ENCODE results near the gene CERS1.

Gene CERS1

DNA sequence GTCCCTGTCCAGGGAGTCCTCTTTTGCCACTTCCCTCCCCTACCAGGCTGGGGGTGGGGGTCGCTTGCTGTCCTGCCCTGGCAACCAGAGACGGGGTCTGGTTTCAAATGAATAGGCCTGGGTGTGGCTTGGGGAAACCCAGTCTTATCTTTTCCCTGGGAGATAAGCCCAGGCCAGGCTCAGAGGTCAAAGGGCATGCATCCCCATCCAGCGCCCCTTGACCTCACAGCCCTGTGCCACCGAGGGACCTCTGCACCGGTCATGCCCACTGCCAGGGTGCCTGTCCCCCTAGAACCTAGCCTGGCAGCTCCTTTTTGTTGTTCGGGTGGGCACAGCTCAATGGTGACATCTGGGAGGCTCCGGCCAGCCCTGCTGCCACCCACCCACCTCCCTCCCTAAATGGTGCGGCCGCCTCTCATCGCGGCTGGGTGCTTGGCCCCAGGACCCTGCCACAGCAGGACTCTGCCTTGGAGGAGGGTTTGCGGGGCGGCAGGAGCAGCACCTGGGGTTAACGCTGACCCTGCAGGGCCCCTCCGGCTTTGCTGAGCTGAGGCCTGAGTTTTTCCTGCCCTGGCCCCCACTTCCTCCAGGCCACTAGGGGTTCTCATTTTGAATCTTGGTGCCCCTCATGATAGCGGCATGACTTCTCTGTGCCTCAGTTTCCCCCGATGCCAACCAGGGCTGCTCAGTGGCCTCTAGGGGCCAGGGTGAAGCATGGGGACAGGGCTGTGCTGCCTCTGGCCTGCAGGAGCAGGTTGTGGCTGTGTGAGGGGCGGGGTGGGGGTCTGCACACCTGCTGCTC is 2.9 kb upstream of the CERS1 start:
- DNase-seq (ENCODE audit: low read depth in 2 of 2): no peak

DNA sequence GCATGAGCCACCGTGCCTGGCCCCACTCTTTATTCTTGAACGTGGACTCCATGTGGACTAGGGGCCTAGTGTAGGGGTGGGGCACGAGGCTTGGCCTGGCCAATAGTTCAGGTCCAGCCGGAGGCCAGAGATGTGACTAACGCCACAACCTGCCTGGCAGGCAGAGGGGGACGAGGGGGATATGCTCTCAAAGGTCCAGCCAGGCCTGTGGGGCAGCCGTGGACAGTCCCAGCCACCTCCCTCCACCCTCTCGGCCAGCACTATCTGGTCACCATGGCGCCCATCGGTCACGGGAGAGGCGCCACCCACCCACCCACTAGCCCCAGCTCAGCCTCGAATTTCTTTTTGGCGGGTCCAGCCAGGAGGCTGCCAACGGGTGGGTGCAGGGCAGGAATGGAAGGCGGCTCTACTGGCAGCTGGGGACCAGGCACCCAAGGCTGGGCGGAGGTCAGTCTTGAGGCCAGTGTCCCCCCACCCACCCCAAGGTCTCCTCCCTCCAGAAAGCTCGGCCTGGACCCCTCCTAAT is 2.2 kb upstream of the CERS1 start:
- DNase-seq (ENCODE audit: low read depth in 2 of 2): no peak

DNA sequence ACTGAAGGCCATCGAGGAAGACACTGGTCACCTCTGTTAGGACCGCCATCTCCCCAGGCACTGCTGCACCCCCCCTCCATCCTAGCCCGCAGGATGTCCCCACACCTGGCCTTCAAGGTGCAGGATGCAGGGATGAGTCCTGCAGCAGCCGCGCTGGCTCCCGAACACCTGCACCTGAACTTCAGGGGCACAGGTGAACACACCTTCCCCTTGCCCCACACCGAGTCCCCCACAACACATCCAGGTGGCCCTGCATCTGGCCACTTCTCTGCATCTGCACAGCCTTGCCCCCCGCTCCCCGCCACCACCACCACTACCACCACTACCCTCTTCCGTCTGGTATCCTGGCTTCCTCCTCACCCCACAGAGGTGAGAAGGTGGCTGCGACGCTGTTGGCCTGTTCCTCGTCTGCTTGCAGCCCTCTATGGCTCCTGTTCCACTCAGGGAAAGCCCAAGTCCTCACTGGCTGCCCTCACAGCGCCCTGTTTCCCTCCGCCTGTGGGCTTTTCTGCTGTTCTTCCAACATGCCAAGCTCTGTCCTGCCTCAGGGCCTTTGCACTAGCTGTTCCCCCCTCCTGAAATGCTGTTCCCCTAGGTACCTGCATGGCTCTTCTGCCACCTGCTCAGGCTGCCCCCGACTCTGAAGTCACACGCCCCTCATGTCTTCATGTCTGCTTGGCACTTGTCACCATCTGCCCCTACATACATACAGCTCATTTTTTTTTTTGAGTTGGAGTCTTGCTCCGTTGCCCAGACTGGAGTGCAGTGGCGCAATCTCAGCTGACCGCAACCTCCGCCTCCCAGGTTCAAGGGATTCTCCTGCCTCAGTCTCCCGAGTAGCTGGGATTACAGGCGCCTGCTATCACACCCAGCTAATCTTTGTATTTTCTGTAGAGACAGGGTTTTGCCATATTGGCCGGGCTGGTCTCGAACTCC is 1.4 kb upstream of the CERS1 start:
- DNase-seq (ENCODE audit: low read depth in 2 of 2): no peak

DNA sequence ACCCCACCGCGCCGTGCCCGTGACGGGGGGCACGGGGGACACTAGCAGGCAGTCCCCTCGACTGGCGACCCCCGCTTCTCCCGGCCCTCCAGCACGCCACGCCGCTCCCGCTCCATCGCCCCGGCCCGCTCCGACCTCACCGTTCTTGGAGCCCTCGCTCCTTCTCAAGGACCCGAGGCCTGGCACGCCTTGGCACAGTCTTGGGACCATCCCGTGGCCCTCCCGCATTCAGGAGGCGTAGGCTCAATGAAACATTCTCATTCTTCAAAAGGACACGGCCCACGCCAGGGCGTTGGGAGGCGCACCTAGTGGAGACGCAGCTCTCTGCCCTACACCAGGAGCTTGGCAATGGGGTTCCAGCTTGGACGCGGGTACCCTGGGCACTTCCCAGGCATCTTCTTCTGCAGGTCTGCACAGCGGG is 473 bp upstream of the CERS1 start:
- DNase-seq (ENCODE audit: low read depth in 2 of 2): no peak

DNA sequence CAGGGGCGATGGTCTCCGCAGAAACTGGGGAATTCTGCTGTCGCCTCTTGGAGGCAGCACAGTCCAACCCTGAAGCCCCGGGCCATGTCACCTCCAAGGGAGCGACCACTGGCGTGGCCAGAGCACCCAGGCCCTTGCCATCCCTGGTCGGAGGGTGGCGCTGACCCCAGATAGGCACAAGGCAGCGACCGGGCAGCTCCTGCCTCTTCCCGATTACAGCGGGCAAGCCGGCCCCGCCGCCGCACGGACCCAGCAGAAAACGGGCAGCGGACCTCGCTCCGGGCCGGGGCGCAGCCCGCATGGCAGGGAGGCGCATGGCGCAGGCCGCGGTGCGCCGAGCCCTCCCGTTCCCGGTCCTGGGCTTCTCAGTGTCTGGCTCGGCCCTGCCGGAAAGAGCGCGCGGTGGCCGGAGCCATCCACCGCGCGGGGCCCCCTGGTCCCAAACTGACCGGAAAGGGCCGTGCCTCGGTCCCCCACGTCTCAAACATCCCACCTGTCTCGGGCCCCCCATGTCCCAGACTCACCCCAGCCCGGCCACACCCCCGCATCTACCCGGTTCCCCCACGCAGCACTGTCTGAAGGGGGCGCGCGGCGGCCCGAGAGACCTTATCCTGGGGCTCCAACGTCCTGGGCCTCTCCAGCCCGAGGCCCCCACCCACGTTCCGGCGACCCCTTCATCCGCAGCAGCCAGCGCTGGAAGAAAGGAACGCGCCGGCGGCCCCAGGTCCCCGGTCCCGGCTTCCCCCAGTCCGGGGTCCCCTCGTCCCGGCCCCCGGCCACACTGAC is 727 bp downstream of the CERS1 start:
- DNase-seq (ENCODE audit: low read depth in 2 of 2): no peak

DNA sequence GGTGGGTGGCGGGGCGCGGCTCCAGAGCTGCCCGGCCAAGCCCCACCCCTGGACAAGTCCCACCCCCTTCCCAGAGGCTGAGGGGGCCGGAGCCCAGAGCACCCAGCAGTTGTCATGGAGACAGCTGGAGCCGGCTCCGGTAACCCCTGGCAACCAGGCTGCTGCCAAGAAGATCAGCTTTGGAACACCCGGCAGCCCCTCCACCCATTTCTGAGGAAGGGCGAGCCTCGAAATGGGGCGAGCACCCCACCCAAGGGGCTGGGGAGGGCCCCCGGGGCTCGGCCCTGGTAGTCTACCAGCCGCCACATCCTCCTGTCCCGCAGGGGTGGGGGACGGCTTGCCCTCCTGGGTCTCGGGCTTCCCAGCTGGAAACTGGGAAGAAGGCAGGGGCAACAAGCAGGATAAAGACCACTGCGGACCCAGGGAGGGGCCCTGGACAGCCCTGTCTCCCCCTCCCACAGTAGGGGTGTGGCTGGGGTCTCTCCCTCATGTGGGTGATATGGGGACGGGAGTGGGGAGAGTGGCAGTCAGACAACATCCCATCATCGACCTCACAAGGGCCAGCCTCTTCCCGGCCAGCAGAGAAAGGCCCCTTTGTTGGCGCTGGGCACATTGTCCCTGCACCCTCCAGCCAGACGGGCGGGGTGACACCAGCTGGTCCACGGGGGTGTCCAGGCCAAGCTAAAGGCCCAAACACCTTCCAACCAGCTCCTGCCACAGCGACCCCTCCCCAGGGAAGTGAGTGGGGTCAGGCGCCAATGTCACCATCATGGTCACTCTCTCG is 1.5 kb downstream of the CERS1 start:
- no peak for DNase-seq (ENCODE audit: low read depth in 2 of 2)

DNA sequence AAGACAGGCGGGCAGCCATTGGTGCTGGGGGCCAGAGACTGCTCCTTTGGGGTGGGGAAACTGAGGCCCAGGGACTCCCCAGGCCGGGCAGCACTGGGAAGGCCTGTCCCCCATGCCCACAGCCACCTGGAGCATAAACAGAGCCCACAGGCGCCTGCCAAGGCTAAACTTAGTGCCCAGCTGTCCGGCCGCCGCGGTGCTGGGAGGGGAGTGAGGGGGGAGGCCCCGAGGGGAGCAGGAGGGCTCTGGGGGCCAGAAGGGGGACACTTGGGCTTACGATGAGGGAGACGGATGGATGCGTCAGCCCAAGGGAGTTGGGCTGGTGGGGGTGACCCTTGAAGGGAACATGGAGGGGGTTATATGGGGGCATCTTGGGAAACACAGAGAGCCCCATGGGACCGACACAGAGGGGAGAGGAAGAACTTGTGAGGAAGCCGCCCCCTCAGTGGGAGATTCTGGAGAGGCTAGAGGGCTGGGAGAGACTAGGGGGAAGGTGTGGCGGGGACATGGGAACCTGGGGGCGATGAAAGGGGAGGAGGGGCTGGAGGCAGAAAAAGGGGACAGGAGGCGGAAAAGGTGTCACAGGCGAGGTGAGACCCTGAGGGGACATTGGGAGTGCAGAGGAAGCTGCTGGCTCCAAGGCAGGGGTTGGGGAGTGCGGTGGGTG is 2.2 kb downstream of the CERS1 start:
- no peak for DNase-seq (ENCODE audit: low read depth in 2 of 2)

DNA sequence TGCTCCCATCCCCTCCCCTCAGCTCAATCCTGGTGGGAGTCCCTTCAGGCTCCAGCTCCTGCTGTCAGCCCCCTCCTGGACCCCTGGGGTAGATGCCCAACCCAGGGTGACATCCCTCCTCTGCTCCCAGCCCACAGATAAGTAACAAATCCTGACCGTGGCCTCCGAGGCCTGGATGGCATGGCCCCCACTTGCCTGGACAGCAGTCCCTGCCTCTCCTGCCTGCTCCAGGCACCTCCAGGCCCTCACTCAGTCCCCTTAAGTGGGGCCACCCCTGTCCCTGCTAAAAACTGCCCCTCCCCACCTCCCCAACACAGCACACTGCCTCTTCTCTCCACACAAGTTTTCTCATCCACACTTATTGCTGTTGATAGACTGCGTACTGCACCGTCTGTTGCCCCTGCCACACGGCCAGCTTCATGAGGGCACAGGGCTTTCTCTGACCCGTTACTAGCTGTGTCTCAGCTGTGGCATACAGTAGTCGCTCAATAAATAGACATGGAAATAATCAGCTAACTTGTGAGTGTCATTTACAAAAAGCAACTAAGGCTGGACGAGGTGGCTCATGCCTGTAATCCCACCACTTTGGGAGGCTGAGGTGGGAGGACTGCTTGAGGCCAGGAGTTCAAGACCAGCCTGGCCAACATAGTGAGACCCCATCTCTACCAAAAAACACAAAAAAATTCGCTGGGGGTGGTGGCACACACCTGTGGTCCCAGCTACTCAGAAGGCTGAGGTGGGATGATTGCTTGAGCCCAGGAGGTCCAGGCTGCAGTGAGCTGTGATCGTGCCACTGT is 5.8 kb downstream of the CERS1 start:
- no peak for DNase-seq (ENCODE audit: low read depth in 2 of 2)

DNA sequence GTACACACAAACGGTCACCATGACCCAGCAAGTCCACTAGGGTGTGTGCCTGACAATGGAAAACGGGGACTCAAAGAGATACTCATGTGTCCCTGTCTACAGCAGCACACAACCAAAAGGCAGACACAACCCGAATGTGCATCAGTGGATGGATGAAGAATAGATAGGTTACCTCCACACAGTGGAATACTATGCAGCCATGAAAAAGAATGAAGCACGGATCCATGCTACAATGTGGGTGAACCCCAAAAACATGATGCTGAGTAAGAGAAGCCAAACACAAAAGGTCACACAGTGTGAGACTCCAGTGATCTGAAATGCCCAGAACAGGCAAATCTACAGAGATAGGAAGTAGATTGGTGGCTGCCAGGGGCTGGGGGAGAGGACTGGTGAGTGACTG is 9.0 kb downstream of the CERS1 start:
- no peak for DNase-seq (ENCODE audit: low read depth in 2 of 2)

DNA sequence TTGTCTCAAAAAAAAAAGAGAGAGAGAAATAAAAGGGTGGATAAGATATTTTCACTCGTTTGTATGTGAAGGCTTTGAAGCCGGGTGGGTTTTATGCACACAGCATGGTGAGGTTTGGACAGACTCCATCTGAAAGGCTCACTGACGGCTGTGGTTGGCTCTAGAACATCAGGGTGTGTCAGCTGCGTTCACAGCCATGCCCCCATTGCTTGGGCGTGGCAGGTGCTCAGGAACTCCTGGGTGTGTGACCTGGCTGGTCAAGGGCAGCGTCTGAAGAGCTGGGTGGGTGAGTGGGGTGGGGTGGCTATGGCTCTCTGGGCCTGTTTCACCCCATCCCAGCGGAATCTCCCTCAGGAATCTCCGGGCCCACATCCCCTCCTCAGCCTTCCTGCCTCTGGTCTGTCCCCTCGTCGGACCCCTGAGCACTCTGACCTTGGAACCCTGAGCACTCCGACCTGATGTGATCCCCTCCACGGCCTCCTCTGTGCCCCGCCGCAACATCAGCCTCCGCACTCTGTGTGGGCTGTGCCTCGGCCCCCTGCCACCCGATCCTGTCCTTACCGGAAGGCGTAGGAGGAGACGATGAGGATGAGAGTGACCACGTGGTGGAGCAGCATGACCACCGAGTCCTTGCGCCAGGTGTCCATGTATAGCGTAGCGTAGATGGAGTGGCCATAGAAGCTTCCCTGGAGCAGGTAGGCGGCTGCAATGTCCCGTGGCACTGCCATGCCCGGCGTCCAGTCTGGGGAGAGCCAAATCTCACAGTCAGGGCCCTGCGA is 12.2 kb downstream of the CERS1 start:
- DNase-seq (ENCODE audit: low read depth in 2 of 2): no peak

DNA sequence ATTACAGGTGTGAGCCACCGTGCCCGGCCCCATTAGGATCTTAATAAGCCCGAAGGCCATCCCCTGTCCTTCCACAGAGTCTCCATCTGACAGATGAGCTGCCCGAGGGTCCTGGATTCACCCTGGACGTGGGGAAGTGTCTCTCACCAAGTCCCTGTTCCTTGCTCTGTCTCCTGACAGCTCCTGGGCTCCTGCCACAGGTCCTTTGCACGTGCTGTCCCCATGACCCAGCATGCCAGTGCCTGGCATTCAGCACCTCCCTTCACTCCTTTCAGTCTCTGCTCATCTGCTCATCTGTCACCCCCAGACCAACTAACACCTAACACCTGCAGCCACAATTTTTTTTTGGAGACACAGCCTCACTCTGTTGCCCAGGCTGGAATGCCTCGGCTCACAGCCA is 14.5 kb downstream of the CERS1 start:
- DNase-seq (ENCODE audit: low read depth in 2 of 2): no peak

DNA sequence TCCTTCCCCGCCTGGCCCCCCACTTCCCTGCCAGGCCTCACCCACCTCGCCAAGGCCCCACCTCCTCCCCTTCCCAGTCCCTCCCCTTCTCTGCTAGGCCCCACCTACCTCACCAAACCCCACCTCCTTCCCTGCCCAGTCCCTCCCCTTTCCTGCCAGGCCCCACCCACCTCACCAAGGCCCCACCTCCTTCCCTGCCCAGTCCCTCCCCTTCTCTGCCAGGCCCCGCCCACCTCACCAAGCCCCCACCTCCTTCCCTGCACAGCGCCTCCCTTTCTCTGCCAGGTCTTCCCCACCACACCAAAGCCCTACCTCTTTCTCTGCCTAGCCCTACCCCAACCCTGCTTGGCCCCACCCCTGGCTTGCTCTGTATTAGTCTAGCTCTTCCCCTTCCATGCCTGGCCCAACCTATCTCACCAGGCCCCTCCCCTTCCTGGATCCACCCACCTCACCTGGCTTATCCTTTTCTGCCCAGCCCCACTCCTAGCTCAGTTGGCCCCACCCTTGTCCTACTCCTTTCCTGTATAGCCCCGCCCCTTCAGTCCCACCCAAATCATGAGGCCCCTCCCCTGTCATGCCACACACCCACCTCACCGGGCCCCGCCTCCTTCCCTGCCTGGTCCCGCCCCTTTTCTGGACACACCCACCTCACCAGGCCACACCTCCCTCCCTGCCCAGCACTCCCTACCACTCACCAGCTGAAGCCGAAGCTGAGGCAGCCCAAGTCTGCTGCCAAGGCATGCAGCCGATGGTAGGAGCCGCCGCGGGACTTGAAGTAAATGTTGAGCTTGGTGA is 16.2 kb downstream of the CERS1 start:
- DNase-seq (ENCODE audit: low read depth in 2 of 2): no peak

DNA sequence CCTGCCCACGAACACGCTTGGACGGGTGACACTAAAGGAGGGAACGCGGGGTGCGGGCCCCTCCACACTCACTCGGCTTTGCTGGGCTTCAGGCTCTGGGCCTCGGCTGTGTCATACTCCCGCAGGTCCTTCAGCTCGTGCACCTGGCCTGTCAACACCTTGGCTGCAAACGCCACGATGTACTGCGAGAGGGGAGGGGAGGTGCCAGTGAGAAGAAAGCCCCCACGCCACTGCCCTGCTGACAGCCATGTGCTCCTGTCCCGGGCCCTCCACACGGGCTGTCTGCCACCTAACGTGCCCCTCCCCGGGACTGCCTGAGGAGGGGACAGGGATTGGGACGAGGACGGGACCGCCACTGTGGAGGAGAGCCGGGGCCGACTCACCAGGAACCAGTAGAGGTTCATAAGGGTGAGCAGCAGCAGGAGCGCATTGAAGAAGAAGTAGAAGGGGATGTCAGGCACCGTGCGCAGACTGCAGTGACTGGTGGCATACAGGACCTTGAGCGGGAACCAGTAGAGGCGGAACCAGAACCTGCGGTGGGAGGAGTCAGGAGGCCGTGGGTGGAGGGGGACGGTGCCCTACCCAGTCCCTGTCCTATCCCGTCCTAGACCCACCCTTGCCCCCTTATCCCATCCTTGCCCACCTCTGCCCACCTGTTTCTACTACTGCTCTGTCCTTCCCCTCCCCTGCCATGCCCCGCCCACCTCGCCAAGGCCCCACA is 16.9 kb downstream of the CERS1 start:
- no peak for DNase-seq (ENCODE audit: low read depth in 2 of 2)

DNA sequence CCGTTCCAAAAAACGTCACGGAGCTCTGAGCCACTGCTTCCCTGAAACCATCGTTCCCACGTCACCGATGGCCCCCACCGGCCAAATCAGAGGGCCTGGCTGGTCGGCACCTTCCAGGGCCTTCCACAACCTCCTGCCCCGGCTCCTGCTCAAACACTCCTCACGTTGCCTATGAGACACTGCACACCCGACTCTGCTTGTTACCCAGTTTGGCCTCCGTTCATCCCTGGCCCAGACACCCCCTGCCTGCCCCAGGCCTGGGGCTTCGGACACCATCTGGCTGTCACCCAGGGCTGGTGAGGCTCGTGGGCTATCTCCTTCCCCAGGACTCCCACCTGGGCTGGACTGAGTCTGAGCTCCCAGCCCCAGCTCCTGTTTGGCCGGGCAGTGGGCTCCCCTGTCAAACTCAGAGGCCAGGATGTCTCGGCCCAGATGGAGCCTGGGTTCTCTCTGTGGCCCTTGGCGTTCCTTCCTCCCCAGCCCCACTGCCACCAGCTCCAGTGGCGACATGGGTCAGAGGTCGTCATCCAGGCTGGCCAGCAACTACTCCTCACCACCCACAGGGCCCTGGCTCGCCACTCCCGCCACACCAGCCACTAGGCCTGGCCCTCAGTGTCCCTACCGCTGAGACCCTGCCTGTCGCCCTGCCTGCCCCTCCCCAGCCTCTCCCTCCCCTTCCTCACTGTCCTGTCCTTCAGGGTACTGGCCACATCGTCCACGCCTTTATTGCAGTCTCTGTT is 17.7 kb downstream of the CERS1 start:
- DNase-seq (ENCODE audit: low read depth in 2 of 2): no peak

DNA sequence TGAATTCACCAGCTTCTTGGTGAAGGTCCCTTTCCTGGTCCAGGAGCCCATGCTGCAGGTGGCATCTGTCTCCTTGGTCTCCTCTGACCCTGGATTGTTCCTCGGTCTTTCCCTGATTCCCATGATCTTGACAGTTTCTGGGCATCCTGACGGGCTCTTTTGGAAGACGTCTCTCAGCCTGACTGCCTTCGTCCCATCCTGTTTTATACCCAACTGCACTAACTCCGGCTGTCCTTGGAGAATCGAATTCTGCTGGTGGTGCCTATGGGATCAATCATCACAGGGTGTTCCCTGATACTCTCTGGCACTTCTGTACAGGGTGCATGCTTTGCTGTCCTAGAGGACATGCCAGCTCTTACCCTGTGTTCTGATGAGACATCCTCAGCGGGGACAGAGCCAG is 19.1 kb downstream of the CERS1 start:
- DNase-seq (ENCODE audit: low read depth in 2 of 2): no peak

DNA sequence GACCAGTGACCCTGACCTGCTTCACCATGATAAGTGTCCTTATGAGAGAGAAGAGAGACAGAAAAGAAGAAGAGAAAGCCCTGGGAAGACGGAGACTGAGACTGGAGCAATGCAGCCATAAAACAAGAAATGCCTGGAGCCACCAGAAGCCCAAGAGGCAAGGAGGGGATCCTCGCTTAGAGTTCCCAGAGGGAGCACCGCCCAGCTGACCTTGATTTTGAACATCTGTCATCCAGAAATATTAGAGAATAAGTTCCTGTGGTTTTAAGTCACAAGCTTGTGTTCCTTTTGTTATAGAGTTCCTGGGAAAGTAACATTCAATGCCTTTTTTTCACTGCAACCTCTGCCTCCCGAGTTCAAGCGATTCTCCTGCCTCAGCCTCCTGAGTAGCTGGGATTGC is 20.2 kb downstream of the CERS1 start:
- DNase-seq (ENCODE audit: low read depth in 2 of 2): no peak

DNA sequence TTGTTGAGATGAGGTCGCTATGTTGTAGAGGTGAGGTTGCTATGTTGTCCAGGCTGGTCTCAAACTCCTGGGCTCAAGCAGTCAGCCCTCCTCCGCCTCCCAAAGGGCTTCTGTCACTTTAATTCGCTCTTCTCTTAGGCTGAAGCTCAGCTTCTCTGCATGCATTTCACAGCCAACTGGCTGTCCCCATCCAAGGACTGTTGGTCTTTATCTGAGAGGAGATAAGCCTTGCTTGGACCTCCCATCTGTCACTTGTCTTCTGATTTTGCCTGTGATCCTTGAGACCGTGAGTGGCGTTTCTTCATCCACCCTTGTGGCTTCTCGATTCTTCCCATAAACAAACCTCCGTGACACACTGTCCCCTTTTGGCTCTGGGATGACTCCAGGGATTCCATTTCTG is 24.4 kb downstream of the CERS1 start:
- DNase-seq (ENCODE audit: low read depth in 2 of 2): no peak

Data from stimulated activated CD8-positive, alpha-beta memory T cell treated with anti-CD3 and anti-CD28 coated beads, Interleukin-7, amount 100 ng/mL, for 4 hours (primary cell).